HepG2 (cell line): ENCODE results near the gene BEST2. TPM values are rescaled to one million over a fixed set of nuclear protein-coding genes. Genes with fewer than 3 reads are reported as not detected.
A peak's percentile ranks its signal among the peaks of the same experiment; 100 is the strongest.

Experiments
- E2F2 ChIP-seq: sonication (generic); formaldehyde crosslinking; IDR thresholded peaks from 2 replicates; pipeline ENCODE4 v1.4.0; 2020; ENCODE audit warnings: missing genetic modification reagents, borderline replicate concordance
- ELF3 ChIP-seq: IDR thresholded peaks from 2 replicates; pipeline ENCODE4 v1.6.1; 2016; ENCODE audit warnings: missing genetic modification reagents, missing compliant biosample characterization
- ETV6 ChIP-seq: sonication (generic); formaldehyde crosslinking; conservative IDR thresholded peaks from 2 replicates; pipeline ENCODE4 v1.4.0; 2020; ENCODE audit warnings: missing genetic modification reagents
- KMT2A ChIP-seq: sonication (generic); formaldehyde crosslinking; IDR thresholded peaks from 2 replicates; pipeline ENCODE4 v1.4.0; 2020; ENCODE audit warnings: missing genetic modification reagents
- MTA3 ChIP-seq: sonication (generic); formaldehyde crosslinking; IDR thresholded peaks from 2 replicates; pipeline ENCODE4 v1.4.0; 2020; ENCODE audit warnings: missing genetic modification reagents
- USF2 ChIP-seq, 2 experiments: sonication (generic) in 1 of 2; formaldehyde crosslinking in 1 of 2; IDR thresholded peaks; 2 replicates each; pipeline versions ENCODE4 v1.5.1 to v1.6.1; 2011 to 2020; ENCODE audit warnings: borderline replicate concordance in 1 of 2, low read depth in 1 of 2, low read length in 1 of 2, mild to moderate bottlenecking in 1 of 2, missing genetic modification reagents in 1 of 2, moderate library complexity in 1 of 2
- ZNF331 ChIP-seq: sonication (generic); formaldehyde crosslinking; IDR thresholded peaks from 2 replicates; pipeline ENCODE4 v1.4.0; 2020; ENCODE audit warnings: missing genetic modification reagents
- ZNF451 ChIP-seq: sonication (generic); formaldehyde crosslinking; IDR thresholded peaks from 2 replicates; pipeline ENCODE4 v1.5.0; 2020; ENCODE audit warnings: mild to moderate bottlenecking, missing genetic modification reagents
- ZNF572 ChIP-seq: sonication (generic); formaldehyde crosslinking; IDR thresholded peaks from 2 replicates; pipeline ENCODE4 v1.5.1; 2020; ENCODE audit warnings: mild to moderate bottlenecking, missing genetic modification reagents
- ZNF879 ChIP-seq: sonication (generic); formaldehyde crosslinking; IDR thresholded peaks from 2 replicates; pipeline ENCODE4 v1.8.1; 2023; ENCODE audit warnings: missing genetic modification reagents
- ZSCAN21 ChIP-seq: sonication (generic); formaldehyde crosslinking; IDR thresholded peaks from 2 replicates; pipeline ENCODE4 v1.8.0; 2022; ENCODE audit warnings: mild to moderate bottlenecking, missing genetic modification reagents, moderate library complexity, borderline replicate concordance
- polyA plus RNA-seq, 8 experiments: library from polyadenylated mRNA; depleted of rRNA in 3 of 8; stranded (reverse) in 7 of 8; unstranded in 1 of 8; fragments of >200 nt; fragmentation: Illumina TruSeq in 4 of 8; extraction: Trizol in 4 of 8; gene quantifications; 2 replicates each; pipeline versions ENCODE4 v1.2.1 to v1.2.3, GENCODE V29; 2011 to 2016; ENCODE audit warnings: low read depth in 4 of 8, missing spikeins in 1 of 8, mixed read lengths in 1 of 8; ENCODE audit not compliant: insufficient read depth in 1 of 8
- total RNA-seq, 5 experiments: library from RNA; depleted of rRNA; stranded (reverse); fragments of >200 nt; fragmentation: Illumina TruSeq; extraction: Trizol; gene quantifications; 2 replicates each; pipeline ENCODE4 v1.2.3, GENCODE V29; 2016; ENCODE audit warnings: low read depth in 1 of 5
- TF ChIP-seq, protein P1 (sequence below), 2 experiments: fragments of 450-650 bp in 1 of 2; sonication (generic) in 1 of 2; formaldehyde crosslinking; IDR thresholded peaks; 2 replicates each; pipeline versions ENCODE4 v1.5.0 to v1.8.0; 2020 to 2022; ENCODE audit warnings: mild to moderate bottlenecking in 1 of 2, missing genetic modification reagents in 1 of 2
- TF ChIP-seq, protein P2 (sequence below), 2 experiments: IDR thresholded peaks; 2 replicates each; pipeline ENCODE4 v1.6.1; 2011 to 2012; ENCODE audit warnings: low read length in 2 of 2, borderline replicate concordance in 1 of 2, low read depth in 1 of 2, mild to moderate bottlenecking in 1 of 2, moderate library complexity in 1 of 2
- TF ChIP-seq, protein P3 (sequence below): sonication (generic); formaldehyde crosslinking; IDR thresholded peaks from 2 replicates; pipeline ENCODE4 v1.8.1; 2023; ENCODE audit warnings: missing genetic modification reagents, inconsistent platforms, borderline replicate concordance
- TF ChIP-seq, protein P4 (sequence below): sonication (generic); formaldehyde crosslinking; IDR thresholded peaks from 2 replicates; pipeline ENCODE4 v1.8.0; 2023; ENCODE audit warnings: mild to moderate bottlenecking, missing genetic modification reagents

BEST2 gene
- total and polyA plus RNA-seq, 2 of the 13 experiments (the other 11 are each of a cell fraction or from before 2014, with no cell fraction given), result not detected

DNA sequence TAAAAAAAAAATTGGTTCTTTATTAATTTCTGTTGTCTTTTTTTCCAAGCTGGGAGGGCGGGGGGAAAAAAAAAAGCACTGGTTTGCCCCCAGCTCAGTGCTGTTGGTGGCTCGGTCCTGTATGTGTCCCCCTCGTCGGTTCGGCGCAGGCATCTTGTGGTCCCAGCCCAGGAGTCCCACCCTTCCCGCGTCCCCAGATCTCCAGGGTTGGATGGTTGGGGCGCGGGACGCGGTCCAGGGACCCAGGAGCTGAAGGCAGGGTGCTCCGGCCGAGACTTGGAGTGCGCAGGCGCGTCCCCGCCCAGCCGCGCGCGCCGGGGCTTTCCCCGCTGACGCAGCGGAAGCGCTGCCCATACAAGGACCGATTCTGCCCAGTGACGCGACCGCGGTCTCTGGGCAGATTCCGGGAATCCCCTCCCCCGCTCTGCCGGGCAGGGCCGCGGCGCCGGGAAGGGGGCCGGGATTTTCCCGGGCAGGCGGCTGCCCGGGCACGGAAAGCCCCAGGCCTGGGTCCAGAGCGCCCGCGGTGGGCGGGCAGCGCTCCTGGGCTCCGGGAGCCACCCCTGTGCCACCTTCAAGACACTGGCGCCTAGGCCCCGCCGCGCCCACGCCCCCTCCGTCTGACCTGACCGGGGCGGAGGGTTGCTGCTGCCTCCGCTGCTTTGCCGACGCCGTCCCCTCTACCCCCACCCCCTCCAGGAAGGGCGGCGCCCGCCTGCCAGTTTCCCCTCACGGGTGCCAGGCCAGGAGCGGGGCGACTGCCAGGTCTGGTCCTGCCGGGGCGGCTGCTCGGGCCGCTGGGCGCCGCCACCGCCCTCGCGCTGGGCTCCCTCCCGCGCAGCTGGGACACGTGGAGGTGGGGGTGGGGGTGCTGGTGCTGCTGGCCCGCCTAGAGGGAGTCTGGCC is 42.0 kb downstream of the BEST2 start (continued):
- TF ChIP-seq E2F2 (CRISPR knock-in tag) (no peak), MTA3 (CRISPR knock-in tag) (no peak), ZNF879 (CRISPR knock-in tag) (no peak), ZNF451 (peak; percentile 69), ELF3 (CRISPR knock-in tag) (no peak), ZNF331 (CRISPR knock-in tag) (no peak; the same call in 1 of the 2 replicates), KMT2A (CRISPR knock-in tag) (no peak; the same call in 1 of the 2 replicates), ETV6 (CRISPR knock-in tag) (peak; percentile 69; the same call in 1 of the 2 replicates), ZNF572 (CRISPR knock-in tag) (no peak), ZSCAN21 (no peak; the same call in 1 of the 2 replicates), USF2 (IDR thresholded peaks at IDR 0.05; ENCODE audit: low read depth, low read length) (no peak), USF2 (CRISPR knock-in tag; IDR thresholded peaks at IDR 0.05; ENCODE audit: borderline replicate concordance) (peak; percentile 99; the same call in 1 of the 2 replicates)
- TF ChIP-seq, protein P1, sequence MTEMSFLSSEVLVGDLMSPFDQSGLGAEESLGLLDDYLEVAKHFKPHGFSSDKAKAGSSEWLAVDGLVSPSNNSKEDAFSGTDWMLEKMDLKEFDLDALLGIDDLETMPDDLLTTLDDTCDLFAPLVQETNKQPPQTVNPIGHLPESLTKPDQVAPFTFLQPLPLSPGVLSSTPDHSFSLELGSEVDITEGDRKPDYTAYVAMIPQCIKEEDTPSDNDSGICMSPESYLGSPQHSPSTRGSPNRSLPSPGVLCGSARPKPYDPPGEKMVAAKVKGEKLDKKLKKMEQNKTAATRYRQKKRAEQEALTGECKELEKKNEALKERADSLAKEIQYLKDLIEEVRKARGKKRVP (CRISPR knock-in tag; IDR thresholded peaks at IDR 0.05), result peak in 1 of 2 experiments; percentile 36; a peak in 1 of 4 replicates
- TF ChIP-seq, protein P2, sequence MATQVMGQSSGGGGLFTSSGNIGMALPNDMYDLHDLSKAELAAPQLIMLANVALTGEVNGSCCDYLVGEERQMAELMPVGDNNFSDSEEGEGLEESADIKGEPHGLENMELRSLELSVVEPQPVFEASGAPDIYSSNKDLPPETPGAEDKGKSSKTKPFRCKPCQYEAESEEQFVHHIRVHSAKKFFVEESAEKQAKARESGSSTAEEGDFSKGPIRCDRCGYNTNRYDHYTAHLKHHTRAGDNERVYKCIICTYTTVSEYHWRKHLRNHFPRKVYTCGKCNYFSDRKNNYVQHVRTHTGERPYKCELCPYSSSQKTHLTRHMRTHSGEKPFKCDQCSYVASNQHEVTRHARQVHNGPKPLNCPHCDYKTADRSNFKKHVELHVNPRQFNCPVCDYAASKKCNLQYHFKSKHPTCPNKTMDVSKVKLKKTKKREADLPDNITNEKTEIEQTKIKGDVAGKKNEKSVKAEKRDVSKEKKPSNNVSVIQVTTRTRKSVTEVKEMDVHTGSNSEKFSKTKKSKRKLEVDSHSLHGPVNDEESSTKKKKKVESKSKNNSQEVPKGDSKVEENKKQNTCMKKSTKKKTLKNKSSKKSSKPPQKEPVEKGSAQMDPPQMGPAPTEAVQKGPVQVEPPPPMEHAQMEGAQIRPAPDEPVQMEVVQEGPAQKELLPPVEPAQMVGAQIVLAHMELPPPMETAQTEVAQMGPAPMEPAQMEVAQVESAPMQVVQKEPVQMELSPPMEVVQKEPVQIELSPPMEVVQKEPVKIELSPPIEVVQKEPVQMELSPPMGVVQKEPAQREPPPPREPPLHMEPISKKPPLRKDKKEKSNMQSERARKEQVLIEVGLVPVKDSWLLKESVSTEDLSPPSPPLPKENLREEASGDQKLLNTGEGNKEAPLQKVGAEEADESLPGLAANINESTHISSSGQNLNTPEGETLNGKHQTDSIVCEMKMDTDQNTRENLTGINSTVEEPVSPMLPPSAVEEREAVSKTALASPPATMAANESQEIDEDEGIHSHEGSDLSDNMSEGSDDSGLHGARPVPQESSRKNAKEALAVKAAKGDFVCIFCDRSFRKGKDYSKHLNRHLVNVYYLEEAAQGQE (IDR thresholded peaks at IDR 0.05; ENCODE audit: borderline replicate concordance in 1 of 2, low read depth in 1 of 2, low read length in 2 of 2), result no peak
- TF ChIP-seq, protein P3, sequence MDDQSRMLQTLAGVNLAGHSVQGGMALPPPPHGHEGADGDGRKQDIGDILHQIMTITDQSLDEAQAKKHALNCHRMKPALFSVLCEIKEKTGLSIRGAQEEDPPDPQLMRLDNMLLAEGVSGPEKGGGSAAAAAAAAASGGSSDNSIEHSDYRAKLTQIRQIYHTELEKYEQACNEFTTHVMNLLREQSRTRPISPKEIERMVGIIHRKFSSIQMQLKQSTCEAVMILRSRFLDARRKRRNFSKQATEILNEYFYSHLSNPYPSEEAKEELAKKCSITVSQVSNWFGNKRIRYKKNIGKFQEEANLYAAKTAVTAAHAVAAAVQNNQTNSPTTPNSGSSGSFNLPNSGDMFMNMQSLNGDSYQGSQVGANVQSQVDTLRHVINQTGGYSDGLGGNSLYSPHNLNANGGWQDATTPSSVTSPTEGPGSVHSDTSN (CRISPR knock-in tag), result no peak
- TF ChIP-seq, protein P4, sequence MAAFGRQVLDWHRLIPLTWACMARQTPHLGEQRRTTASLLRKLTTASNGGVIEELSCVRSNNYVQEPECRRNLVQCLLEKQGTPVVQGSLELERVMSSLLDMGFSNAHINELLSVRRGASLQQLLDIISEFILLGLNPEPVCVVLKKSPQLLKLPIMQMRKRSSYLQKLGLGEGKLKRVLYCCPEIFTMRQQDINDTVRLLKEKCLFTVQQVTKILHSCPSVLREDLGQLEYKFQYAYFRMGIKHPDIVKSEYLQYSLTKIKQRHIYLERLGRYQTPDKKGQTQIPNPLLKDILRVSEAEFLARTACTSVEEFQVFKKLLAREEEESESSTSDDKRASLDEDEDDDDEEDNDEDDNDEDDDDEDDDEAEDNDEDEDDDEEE (CRISPR knock-in tag), result no peak; the same call in 1 of the 2 replicates
